Measurements from ENCODE around the gene EFNA5.

EFNA5 gene

DNA sequence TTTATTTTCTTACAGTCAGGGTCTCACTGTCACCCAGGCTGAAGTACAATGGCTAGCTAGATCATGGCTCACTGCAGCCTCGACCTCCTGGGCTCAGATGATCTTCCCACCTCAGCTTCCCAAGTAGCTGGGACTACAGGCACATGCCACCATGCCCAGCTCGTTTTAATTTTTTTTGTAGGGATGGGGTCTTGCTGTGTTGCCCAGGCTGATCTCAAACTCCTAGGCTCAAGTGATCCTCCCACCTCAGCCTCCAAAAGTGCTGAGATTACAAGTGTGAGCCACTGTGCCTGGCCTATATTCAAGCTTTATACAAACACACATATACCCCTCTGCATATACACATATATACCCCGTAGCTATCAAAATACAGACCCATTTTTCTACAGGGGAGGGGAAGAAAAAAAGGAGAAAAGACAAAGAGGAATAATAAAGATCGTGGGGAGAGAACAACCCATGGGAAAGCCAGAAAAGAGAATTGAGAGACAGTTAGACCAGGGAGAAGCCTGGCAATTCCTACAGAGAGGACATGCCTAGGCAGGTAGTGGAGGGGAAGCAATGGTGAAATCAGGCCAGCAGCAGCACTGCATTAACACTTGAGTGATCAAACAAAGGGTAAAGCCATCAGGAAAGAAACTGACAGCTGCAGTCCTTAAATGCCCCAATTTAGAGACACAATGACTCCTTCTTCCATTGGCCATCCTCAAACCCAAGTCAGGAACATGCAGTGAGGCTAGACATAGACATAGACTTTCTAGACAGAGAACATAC lies 102.7 kb downstream of the EFNA5 start:
- peak; percentile 6 for DNase-seq

- DNase-seq = no peak
These were observed 103.8 kb downstream of the EFNA5 start for GRCh38 chr5:107566986-107567385.

- DNase-seq = no peak
These were observed 104.7 kb downstream of the EFNA5 start for GRCh38 chr5:107565791-107566767.

- no peak for DNase-seq
These were observed 105.8 kb downstream of the EFNA5 start for GRCh38 chr5:107564931-107565372.

GRCh38 chr5:107563959-107564544 lies 106.7 kb downstream of the EFNA5 start:
- DNase-seq = no peak

DNA sequence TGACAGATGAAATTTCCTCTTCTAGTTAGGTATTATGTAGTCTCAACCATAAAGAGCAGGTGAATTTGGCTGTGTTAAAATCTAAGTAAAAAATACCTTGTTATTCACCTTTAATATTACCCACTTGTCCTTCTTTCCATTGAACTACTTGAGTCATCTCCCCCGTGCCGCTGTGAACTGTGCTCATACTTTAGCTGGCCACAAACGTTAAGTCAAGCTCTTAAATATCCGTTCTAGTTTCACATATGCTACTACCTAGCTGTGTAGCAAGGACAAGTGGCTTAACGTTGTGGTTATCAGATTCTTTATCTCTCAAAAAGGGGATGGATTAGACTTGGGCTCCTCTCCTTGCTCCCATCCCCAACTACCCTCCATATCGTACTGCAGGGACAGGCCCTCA lies 110.4 kb downstream of the EFNA5 start:
- no peak for DNase-seq

DNA sequence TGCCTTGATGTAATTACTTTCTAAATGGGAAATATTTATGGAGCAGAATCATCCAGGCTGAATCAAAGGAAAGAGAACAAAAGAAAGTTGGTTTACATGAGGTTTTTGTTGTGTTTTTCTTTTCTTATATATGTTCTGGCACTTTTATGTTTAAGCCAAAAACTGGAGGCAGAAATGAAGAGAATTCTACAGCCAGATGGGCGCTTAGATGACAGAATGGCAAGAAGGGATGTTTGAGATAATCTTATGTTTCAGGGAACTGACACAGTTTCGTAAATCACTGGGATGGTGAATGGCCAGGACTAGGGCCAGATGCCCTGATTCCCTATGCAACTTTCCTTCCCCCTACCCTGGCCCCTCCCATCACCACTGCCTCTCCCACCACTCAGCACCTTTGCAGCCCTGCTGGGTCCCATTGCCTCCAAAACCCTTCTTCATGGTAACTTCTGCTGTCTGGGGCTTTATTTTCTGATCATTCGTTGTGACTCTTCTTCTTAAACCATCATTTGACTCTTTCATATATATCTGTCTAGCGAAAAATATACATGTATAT lies 111.8 kb downstream of the EFNA5 start:
- no peak for DNase-seq

DNA sequence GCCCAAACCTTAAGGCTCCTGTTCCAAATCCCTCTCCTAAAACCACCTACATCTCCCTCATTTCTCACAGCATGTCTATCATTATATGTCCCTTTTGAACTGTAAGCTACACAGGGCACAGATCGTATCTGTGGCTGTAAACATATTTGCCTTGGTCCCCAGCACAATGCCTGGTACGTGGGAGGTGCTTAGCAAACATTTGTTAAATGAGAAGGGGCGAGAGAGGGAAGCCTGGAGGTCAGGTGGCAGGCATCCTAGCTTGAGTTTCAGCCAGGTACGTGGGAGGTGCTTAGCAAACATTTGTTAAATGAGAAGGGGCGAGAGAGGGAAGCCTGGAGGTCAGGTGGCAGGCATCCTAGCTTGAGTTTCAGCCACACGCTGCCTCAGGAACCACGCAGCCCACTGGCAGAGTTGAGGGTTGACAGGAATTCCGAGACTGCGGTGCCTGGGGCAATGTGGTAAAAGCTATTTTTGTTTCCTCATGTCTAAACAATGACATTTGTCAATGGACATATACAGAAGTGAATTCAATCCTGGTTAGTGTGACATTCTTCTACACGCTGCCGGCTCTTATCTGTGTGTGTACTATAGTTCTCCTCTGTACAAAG lies 113.6 kb downstream of the EFNA5 start:
- no peak for DNase-seq

- no peak for DNase-seq
These were observed 114.2 kb downstream of the EFNA5 start for GRCh38 chr5:107556575-107556974.

GRCh38 chr5:107555425-107556090 lies 115.2 kb downstream of the EFNA5 start:
- DNase-seq = no peak

DNA sequence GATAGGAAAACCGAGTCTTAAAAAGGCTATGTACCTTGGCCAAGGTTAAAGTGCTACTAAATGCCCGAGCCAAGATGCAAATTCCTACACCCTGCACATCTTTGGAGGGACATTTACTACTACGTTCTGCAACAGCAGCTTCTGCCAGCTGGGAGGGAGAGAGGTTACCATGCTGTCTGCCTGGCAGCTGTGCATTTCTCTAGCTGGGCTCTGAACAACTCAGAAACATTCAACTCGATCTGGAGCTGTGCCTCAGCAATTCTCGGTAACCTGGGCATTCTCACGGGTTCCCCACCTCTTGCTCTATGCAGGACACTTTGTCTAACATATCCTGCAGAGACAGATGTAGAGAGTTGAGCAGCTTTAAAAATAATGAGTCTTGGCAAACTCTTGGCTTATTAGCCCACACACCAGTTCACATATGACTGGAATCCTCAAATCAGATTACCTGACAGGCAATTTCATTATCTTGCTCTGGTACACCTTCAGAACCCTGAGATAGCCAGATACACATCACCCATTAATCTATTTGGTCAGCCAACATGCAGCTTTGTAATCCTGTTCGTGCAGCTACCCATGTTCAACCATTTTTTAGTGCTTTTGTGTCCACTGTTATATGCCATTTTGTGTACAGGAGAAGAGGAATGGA lies 115.8 kb downstream of the EFNA5 start:
- DNase-seq = no peak

- DNase-seq = no peak
These were observed 117.6 kb downstream of the EFNA5 start for GRCh38 chr5:107553117-107553555.

- no peak for DNase-seq
These were observed 119.6 kb downstream of the EFNA5 start for GRCh38 chr5:107551088-107551487.

DNA sequence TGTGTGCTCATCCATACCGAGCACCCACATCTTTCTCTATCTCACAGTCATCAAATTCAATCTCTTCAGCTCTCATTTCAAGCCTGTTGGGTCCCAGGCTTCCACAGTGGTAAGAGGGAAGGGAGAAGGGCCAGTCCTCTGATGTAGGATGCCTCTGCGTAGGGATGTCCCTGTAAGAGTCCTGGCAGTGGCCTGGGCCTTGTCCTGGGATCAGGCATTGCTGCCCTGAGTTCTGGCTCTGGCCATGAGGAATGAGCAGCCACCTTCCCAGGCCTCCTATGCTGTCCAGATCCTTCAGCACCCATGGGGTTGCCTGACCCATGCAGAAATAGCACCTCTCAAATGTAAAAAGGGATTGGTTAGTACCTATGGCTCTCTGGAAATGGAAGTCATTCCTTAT lies 121.2 kb downstream of the EFNA5 start:
- no peak for DNase-seq

- DNase-seq = no peak
These were observed 122.3 kb downstream of the EFNA5 start for GRCh38 chr5:107548477-107548876.

DNA sequence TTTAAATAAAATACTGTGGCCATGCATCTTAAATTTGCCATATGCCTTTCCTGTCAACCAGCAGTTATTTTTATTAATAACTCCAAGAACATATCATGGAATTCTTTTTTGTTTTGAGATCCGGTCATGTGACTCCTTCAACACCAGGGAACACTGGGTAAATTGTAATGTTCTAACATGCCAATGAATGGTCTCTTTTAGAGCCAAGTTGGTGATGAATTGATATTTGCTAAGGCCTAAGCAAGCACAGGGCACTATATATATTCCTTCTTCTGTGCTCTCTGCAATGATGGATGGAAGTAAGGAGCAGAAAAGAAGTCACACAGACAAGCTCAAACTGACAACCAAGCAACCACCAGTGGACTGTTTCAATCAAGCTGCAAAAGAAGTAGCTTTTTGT lies 124.0 kb downstream of the EFNA5 start:
- no peak for DNase-seq

DNA sequence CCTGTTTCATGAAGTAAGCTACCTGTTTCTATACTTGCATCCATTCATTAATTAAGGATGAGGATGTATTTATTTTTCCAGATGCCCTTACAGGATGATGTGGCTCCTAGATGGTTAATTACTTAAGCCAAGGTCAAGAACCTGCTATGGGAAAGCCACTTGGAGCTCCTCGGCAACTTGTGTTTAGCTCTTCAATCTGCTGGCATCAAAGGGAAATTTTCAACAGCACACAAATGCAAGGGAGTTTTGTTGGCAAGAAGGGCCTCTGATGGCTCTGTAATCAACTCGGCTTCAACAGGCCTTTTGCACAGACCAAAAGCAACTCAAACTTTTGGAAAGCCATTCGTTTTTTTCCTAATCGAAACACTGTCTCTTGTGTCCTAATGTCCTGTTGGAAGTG lies 125.3 kb downstream of the EFNA5 start:
- no peak for DNase-seq

DNA sequence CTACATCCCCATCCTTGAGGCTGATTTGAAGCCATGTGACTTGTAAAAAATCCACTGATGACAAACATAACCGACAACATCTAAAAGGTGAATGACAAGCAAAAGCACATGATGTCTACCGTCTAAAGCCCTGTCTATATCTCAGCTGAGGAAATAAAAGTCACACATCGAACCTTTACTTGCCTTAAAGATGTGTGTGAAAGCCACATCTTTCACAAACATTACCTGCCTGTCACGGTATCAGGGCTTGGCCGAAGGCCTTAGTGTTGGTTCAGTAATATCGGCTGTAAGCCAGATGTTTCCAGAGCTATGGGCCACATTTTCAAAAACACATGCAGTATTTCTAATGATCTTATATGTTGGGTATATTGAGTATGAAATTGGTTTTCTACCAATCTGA lies 125.8 kb downstream of the EFNA5 start:
- no peak for DNase-seq

GRCh38 chr5:107544476-107544875 lies 126.3 kb downstream of the EFNA5 start:
- DNase-seq = no peak

DNA sequence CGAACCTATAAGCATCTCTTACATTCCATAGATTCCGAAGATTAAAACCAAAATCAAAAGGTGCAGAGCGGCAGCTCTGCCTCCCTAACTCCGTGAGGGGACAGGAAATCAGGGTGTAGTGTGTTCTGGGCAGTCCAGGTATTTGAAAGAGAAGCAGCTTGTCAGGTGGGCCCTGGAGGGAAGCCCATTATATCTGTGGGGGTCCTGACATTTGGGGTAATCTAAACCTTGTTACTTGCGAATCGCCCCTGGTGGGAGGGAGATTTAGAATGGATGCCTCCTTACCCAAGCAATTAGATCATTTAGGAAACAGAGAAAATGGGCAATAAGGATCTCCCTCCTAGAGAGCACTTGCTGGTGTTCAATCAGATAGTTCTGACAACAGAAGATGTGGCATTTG lies 126.9 kb downstream of the EFNA5 start:
- DNase-seq = no peak

DNA sequence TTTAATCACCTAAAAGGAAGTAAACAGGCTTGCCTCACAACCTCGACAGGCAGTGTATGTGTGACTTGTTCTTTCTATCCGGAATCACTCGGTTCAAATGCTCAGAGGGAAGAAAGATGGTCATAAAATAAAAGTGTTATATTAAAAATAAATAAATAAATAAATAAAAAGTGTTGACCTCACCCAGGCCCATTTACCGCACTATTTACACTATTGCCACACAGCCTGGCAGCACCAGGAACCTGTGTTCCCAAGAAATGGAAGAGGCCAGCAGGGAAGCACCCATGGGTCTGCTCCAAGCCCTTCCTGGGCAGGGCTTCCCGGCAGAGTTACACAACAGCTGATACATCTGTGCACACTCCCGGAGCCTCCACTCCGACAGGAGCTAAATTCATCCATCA lies 127.9 kb downstream of the EFNA5 start:
- no peak for DNase-seq

DNA sequence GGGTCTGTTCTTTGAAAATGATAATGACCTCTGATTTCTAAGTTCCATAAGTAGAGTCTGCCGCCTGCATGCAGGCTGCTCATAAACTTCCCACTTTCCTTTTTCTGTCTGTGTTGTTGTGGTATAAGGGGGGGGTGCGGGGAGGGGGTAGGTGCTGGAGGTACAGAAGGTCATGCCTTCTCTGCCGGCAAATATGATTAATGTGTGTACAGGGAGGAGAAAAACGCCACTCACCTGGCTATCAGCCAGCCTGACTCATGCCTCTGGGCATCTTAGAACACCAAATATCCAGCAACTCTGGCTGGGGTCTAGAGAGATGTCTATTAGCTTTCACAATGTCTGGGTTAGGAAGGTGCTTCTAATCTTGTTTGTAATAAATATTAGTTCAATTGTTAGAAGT lies 128.3 kb downstream of the EFNA5 start:
- DNase-seq = no peak

Measured in NCI-H510A (cell line).